Uterus (tissue), 2 donors: Measurements from ENCODE around the gene ARID4B.
"Not testable (repeated sequence)": the region's sequence is repeated elsewhere in the genome, so short reads cannot be mapped to it uniquely, and the experiment has no call there.

Source experiments
- CTCF ChIP-seq, 4 experiments: fragments of 200-600 bp in 2 of 4; fragments of 450-650 bp in 2 of 4; sonication (generic) in 2 of 4; IDR thresholded peaks; one replicate each; pipeline ENCODE4 v1.5.1; 2016 to 2019; ENCODE audit warnings: antibody characterized with exemption in 4 of 4, mild to moderate bottlenecking in 2 of 4, moderate library complexity in 1 of 4
- POLR2A ChIP-seq, 2 donors: fragments of 450-650 bp; IDR thresholded peaks; one replicate each; pipeline ENCODE4 v1.6.1; 2016; ENCODE audit warnings: antibody characterized with exemption in 2 of 2, mild to moderate bottlenecking in 1 of 2, moderate library complexity in 1 of 2

- TF ChIP-seq CTCF, POLR2A (IDR thresholded peaks at IDR 0.05): not testable (repeated sequence)
Measured at GRCh38 chr1:235159930-235160329, 168.0 kb downstream of the ARID4B start.
